Measurements from ENCODE around the gene KIRREL1.

Gene KIRREL1

DNA sequence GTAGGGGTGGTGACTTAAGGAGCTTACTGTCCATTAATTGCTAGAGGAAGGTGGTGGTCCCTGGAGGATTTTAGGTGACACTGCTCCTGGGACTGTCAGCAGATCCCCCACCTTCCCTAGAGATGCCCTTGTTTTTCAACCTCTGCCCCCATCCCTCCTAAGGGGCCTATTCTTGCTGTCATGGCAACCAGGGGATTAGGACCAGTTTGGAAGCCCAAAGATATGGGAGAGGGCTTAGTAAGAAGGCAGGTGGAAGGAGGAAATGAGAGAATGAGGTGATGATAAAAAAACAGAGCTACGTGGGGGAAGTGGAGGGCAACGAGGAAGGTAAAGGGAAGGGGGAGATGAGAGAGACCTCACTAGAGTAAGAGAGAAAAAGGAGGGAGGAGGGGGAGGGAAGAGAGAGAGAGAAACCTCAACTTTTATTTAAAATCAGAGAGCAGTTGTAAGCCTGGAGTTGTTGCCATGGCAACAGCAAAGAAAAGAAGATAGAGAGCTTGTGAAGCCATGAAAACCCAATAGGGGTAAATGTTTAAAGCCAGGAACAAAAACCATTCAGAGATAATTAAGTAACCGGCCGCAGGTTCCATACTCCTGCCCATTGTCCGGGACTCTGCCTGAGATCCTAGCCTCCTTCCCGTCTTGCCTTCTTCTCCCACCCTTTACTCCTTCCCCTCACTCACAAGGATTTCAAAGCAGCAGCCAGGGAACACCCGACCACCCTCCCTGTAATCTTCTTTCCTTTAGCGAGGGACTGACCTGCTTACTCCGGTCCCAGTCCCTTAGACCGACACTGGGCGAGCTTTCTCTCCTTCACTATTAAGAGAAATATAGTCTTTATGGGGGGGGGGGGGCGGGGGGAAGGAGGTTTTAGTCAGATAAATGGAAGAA is 20.6 kb downstream of the KIRREL1 start:
- H3K4me1 ChIP-seq (ENCODE audit: control insufficient read depth, low read depth, low read length): peaks cover 68% of the 10 kb centered on the region
- H3K27me3 ChIP-seq (ENCODE audit: control insufficient read depth, insufficient read depth, low read length): no peaks in the 10 kb centered on the region
- H3K36me3 ChIP-seq (ENCODE audit: control insufficient read depth, low read depth, low read length): no peaks in the 10 kb centered on the region
- no peak overlapping the region for H3K4me3 ChIP-seq (ENCODE audit: low read length)
- no peak overlapping the region for H3K9ac ChIP-seq (ENCODE audit: low read length)
- H3K9me3 ChIP-seq (ENCODE audit: control insufficient read depth, low read depth, low read length): no peaks in the 10 kb centered on the region
- H3K27ac ChIP-seq (ENCODE audit: low read length): no peak overlapping the region

DNA sequence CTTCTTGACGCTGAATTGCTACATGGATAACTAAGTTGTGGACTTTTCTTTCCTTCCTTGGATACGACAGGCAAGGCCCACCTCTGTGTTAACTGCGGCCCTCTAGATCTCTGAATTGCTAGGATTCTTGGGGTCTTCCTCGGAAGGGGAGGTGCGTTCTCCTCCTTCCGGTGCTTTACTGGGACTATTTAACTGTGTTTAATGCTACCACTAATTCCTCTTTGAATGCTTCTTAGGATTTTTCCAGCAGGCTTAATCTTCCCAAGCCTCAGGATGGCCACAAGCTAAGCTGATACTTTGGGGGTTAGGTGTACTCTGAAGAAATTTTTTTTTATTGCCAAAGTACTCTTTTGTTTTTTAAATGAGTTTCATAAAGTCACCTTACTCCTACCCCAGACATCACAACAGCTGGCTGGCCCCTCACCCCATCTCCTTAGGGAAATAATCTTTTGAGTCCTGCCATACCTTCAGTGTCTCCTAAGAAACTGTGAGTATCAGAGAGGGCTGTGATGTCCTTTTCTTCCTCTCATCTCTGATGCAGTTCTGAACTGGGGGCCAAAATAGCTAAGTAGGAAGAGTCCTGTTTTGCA is 21.4 kb downstream of the KIRREL1 start:
- Histone ChIP-seq H3K36me3 (ENCODE audit: control insufficient read depth, low read depth, low read length) (no peaks in the 10 kb centered on the region), H3K9me3 (ENCODE audit: control insufficient read depth, low read depth, low read length) (no peaks in the 10 kb centered on the region), H3K27me3 (ENCODE audit: control insufficient read depth, insufficient read depth, low read length) (no peaks in the 10 kb centered on the region), H3K9ac (ENCODE audit: low read length) (no peak overlapping the region), H3K4me3 (ENCODE audit: low read length) (no peak overlapping the region), H3K4me1 (ENCODE audit: control insufficient read depth, low read depth, low read length) (peaks cover 70% of the 10 kb centered on the region), H3K27ac (ENCODE audit: low read length) (no peak overlapping the region)

DNA sequence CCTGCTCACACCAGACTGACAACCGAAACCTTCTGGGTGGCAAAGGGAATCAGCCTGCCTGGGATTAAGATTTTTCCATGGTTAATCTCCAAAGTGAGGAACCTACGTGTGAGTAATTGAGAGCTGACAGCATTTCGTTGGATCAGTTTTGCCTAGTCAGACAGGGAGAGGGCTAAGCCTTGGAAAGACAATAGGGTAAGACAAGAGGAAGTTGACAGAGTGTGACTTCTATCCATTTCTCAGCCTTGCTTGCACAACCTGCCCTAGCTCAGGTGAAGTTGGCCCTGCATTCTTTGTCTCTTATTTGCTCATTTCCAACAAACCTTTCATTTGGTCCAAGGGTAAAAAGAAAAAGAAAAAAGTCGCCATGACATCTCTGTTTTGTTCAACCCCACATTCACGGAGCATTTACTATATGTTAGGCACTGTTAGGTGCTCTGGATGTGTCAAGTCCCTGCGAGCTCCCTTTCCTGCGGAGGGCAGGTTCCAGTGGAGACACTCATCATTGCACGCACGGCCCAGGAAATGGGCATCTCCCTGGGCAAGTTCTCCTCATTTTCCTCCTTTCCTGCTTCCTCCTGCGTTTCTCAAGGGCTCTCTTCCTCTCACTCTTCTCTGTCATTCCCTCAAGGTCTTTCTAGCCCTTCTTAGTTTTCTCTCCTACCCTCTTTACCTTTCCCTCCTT is 23.3 kb downstream of the KIRREL1 start:
- no peaks in the 10 kb centered on the region for H3K36me3 ChIP-seq (ENCODE audit: control insufficient read depth, low read depth, low read length)
- no peaks in the 10 kb centered on the region for H3K27me3 ChIP-seq (ENCODE audit: control insufficient read depth, insufficient read depth, low read length)
- no peak overlapping the region for H3K27ac ChIP-seq (ENCODE audit: low read length)
- H3K9ac ChIP-seq (ENCODE audit: low read length): no peak overlapping the region
- peaks cover 67% of the 10 kb centered on the region for H3K4me1 ChIP-seq (ENCODE audit: control insufficient read depth, low read depth, low read length)
- H3K4me3 ChIP-seq (ENCODE audit: low read length): no peak overlapping the region
- no peaks in the 10 kb centered on the region for H3K9me3 ChIP-seq (ENCODE audit: control insufficient read depth, low read depth, low read length)

DNA sequence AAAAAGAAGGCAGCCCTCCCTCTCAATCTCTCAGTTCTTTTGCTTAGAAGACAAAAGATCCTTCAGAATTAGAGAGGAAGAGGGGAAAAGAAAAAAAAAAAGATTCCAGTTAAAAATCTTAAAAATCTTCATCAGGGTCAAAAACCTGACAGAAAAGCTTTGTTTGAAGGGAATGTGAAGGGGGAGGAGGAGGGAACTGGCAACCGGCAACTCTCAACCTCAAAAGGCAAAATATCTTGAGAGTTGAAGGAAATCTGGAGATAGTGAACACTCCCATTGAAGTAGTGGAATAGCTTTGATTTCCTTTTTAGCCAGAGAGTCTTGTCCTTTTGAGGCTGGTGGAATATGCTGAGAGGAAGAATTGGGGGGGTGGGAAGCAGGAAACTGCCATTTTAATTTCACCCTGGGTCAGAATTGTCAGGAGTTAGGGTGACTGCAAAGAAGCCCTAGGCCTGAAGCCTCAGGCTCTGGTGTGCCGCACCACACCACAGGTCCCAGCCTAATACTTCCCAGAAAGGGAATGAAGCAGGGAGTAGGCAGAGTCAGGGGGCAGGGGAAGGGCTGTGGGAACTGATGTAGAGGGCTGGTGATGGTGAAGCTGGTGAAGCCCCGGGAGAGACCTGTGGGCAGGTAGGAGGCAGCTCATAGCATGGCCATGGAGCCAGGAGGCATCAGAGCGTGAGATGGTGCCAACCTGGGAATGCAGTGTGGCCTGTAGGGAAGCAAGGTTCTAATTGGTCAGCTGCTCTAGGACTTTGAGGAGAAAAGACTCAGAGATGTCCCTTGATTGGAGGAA is 24.6 kb downstream of the KIRREL1 start:
- peaks cover 74% of the 10 kb centered on the region for H3K4me1 ChIP-seq (ENCODE audit: control insufficient read depth, low read depth, low read length)
- H3K9ac ChIP-seq (ENCODE audit: low read length): no peak overlapping the region
- H3K4me3 ChIP-seq (ENCODE audit: low read length): no peak overlapping the region
- H3K36me3 ChIP-seq (ENCODE audit: control insufficient read depth, low read depth, low read length): no peaks in the 10 kb centered on the region
- no peaks in the 10 kb centered on the region for H3K9me3 ChIP-seq (ENCODE audit: control insufficient read depth, low read depth, low read length)
- no peaks in the 10 kb centered on the region for H3K27me3 ChIP-seq (ENCODE audit: control insufficient read depth, insufficient read depth, low read length)
- no peak overlapping the region for H3K27ac ChIP-seq (ENCODE audit: low read length)

DNA sequence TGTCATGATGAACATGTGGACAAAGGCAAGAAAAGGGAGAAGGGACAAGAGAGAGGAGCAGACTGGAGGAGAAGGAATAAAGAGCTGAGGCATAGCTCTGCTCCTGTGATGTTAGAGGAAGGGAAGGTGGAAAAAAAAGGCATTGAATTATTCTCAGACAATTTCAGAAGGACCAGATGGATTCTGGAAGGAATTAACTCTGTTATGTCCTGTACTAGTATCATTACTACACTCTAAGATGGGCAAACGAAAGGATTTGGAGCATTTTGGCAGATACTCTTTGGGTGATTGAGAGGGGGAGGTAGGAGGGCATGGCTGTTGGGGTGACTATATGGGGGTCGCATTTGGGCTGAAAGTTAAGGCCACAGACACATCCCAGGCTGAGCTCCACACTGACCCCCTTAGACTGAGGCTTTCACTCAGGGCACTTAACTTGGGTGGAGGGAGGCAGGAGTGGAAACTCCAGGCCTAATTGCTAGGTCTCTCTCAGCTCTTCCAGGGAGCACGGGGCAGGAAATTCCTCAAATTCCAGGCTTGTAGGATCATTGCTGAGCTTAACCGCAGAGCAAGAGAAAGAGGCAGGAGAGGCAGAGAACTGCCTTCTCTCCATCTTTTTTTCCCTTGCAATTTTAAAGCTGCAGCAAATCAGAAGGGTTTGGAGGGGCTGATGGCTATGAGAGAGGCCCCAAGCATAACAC is 25.9 kb downstream of the KIRREL1 start:
- peak overlapping the region; percentile 8 for H3K4me3 ChIP-seq (ENCODE audit: low read length)
- H3K27me3 ChIP-seq (ENCODE audit: control insufficient read depth, insufficient read depth, low read length): no peaks in the 10 kb centered on the region
- H3K9me3 ChIP-seq (ENCODE audit: control insufficient read depth, low read depth, low read length): no peaks in the 10 kb centered on the region
- peak overlapping the region; percentile 31 for H3K9ac ChIP-seq (ENCODE audit: low read length)
- no peaks in the 10 kb centered on the region for H3K36me3 ChIP-seq (ENCODE audit: control insufficient read depth, low read depth, low read length)
- H3K27ac ChIP-seq (ENCODE audit: low read length): peak overlapping the region; percentile 85
- peaks cover 63% of the 10 kb centered on the region for H3K4me1 ChIP-seq (ENCODE audit: control insufficient read depth, low read depth, low read length)

DNA sequence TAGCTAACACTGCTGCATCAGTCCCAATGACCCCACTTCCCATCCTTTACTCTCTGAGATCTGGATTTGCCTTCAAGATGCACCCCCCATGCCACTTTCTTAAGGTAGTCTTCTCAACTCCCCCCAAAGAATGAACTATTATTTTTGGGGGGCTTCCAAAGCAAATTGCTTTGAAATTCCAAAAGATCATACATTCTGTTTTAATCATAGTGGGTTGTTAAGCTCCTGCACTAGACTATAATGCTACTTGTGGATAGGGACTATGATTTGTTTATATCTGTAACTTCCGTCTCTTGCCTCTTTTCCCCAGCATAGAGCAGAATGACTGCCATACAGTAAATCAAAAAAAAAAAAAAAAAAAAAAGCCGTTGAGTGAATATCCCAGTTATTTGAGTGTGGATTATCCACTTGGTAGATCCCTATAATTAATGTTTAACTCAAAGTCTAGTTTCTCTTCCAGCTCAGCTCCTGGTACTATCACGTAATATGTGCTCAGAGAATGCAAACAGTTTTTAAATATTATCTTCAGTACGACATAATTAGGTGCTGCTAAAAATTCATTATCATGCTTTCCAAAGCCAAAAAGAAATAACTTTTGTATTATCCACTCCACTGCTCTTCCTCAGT is 26.9 kb downstream of the KIRREL1 start:
- H3K4me1 ChIP-seq (ENCODE audit: control insufficient read depth, low read depth, low read length): peaks cover 61% of the 10 kb centered on the region
- peak overlapping the region; percentile 31 for H3K9ac ChIP-seq (ENCODE audit: low read length)
- H3K4me3 ChIP-seq (ENCODE audit: low read length): peak overlapping the region; percentile 2

DNA sequence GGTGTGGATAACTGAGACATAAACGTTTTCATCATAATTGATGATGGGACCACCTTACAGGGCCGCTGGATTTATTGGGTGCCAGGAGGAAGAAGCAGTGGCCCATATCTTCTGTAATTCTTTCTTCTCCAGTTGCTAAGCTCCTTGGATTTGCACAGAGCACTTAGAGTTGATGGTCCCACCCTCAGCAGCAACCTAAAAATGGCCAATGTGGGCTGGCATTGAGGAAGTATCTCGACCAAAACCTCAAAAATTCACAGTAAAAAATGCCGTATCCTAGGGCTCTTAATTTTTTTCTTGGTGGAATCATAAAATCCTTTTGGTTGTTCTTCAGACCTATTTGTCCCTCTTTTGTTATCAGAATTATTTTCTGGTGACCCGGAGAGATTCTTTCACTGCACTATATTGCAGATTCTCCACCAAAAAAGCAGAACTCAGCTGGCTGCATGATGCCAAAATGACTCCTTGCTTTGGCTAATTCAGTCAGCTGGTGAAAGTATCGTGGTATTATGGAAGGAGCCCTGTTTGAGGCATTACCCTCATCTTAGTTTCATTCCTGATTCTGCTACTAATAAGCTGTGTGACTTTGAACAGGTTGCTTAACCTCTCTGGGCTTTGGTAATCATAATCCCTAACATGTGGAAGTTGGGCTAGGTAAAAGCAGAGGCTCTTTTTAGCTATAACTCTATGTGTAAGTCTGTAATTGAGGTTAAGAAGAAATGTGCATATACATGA is 27.6 kb downstream of the KIRREL1 start:
- Histone ChIP-seq H3K27ac (ENCODE audit: low read length) (no peak overlapping the region), H3K9me3 (ENCODE audit: control insufficient read depth, low read depth, low read length) (no peaks in the 10 kb centered on the region), H3K9ac (ENCODE audit: low read length) (no peak overlapping the region), H3K4me1 (ENCODE audit: control insufficient read depth, low read depth, low read length) (peaks cover 64% of the 10 kb centered on the region), H3K4me3 (ENCODE audit: low read length) (no peak overlapping the region), H3K27me3 (ENCODE audit: control insufficient read depth, insufficient read depth, low read length) (no peaks in the 10 kb centered on the region), H3K36me3 (ENCODE audit: control insufficient read depth, low read depth, low read length) (no peaks in the 10 kb centered on the region)

More for the DNA sequence above, 26.9 kb downstream of the KIRREL1 start:
- H3K36me3 ChIP-seq (ENCODE audit: control insufficient read depth, low read depth, low read length): no peaks in the 10 kb centered on the region
- H3K9me3 ChIP-seq (ENCODE audit: control insufficient read depth, low read depth, low read length): no peaks in the 10 kb centered on the region
- no peaks in the 10 kb centered on the region for H3K27me3 ChIP-seq (ENCODE audit: control insufficient read depth, insufficient read depth, low read length)
- H3K27ac ChIP-seq (ENCODE audit: low read length): peak overlapping the region; percentile 73

- H3K36me3 ChIP-seq (ENCODE audit: control insufficient read depth, low read depth, low read length): no peaks in the 10 kb centered on the region
- no peaks in the 10 kb centered on the region for H3K9me3 ChIP-seq (ENCODE audit: control insufficient read depth, low read depth, low read length)
- H3K9ac ChIP-seq (ENCODE audit: low read length): no peak overlapping the region
- no peaks in the 10 kb centered on the region for H3K27me3 ChIP-seq (ENCODE audit: control insufficient read depth, insufficient read depth, low read length)
- no peak overlapping the region for H3K4me3 ChIP-seq (ENCODE audit: low read length)
- no peak overlapping the region for H3K27ac ChIP-seq (ENCODE audit: low read length)
- peaks cover 60% of the 10 kb centered on the region for H3K4me1 ChIP-seq (ENCODE audit: control insufficient read depth, low read depth, low read length)
These were observed 28.3 kb downstream of the KIRREL1 start for GRCh38 chr1:158021721-158022120.

DNA sequence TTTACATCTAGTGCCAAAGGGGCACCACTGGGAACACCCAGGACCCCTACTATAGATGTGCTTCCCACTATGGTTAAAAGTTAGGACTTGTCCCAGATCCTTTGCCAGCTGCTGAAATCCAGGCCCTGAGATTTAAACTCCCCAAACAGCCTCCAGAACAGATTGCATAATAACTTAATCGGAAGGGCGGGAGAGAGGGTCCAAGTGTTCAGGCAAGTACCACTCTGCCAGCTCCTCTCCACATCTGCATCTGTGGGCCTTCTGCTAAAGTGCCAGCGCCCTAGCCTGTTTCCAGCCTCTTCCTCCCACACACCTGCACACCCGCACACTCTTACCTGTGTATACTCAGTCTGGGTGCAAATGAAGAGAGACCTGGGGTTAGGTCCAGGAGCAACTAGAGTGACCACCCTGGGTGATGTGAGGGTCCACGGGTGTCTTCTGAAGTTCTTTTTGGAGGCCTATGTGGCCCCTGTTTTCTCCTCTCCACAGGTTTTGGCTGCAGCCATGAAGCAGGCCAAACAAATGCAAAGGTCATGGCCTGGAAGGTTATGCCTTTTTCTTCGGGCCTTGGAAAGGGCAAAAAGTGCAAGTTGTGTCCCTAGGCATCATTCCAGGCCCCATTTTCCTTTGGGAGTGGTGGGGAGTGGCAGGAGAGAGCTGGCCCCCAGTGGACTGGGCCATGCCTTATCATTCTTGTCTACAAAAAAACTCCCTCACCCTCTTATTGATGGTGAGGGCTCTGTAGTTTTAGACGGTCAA is 29.3 kb downstream of the KIRREL1 start:
- H3K4me1 ChIP-seq (ENCODE audit: control insufficient read depth, low read depth, low read length): peaks cover 56% of the 10 kb centered on the region
- H3K9ac ChIP-seq (ENCODE audit: low read length): no peak overlapping the region
- no peaks in the 10 kb centered on the region for H3K36me3 ChIP-seq (ENCODE audit: control insufficient read depth, low read depth, low read length)
- no peak overlapping the region for H3K4me3 ChIP-seq (ENCODE audit: low read length)
- no peak overlapping the region for H3K27ac ChIP-seq (ENCODE audit: low read length)
- H3K9me3 ChIP-seq (ENCODE audit: control insufficient read depth, low read depth, low read length): no peaks in the 10 kb centered on the region
- no peaks in the 10 kb centered on the region for H3K27me3 ChIP-seq (ENCODE audit: control insufficient read depth, insufficient read depth, low read length)

Data from iPS-18a (cell line).